HepG2 (cell line): ENCODE data around the gene CLCN1. TPM values are rescaled to one million over a fixed set of nuclear protein-coding genes. Genes with fewer than 3 reads are reported as not detected.

Source experiments
- ATAC-seq: fragments of 200-7000 bp; cut with Tn5 transposase; 3 replicates; pipeline ENCODE4 v1.9.1; 2020; ENCODE audit warnings: mild to moderate bottlenecking, moderate library complexity
- BruUV-seq: library from RNA; stranded (reverse); fragments of 400-500 nt; replicated peaks from 2 replicates; lab custom pipeline; 2021; lab: Mats Ljungman, UMichigan
- CTCF ChIA-PET: fragments of 300-600 bp; formaldehyde crosslinking; extraction: SDS; loops from one replicate; lab custom pipeline; 2021; ENCODE audit warnings: low total read pairs, inconsistent platforms, low intra/inter-chr PET ratio; lab: Yijun Ruan, JAX
- POLR2A ChIA-PET: fragments of 350-600 bp; sonication (Branson Sonifier 250); formaldehyde crosslinking; loops from one replicate; lab custom pipeline; 2020; ENCODE audit warnings: antibody characterized with exemption, inconsistent platforms; lab: Yijun Ruan, JAX
- DNase-seq: peaks from one replicate; pipeline ENCODE4 v3.0.0-alpha.2; 2015; ENCODE audit warnings: low spot score
- FAIRE-seq: peaks from 3 replicates; lab custom pipeline; 2011; peaks lifted over from hg19 to GRCh38; lab: Jason Lieb, UNC
- H2AFZ ChIP-seq: one replicate; pipeline ENCODE4 v1.6.1; 2011; ENCODE audit warnings: low read length, inconsistent platforms
- H3K27ac ChIP-seq: fragments of 300-600 bp; 3 replicates; pipeline ENCODE4 v1.8.0; 2011; ENCODE audit warnings: mixed run types, mild to moderate bottlenecking, mixed read lengths, low read length, inconsistent platforms; ENCODE audit not compliant: insufficient read depth; ENCODE audit errors: extremely low read length
- H3K27me3 ChIP-seq, 2 experiments: fragments of 200-600 bp in 1 of 2; 2 replicates in 1 of 2; 3 replicates in 1 of 2; pipeline versions ENCODE4 v1.6.0 to v1.8.0; 2011; ENCODE audit warnings: low read length in 2 of 2, mild to moderate bottlenecking in 2 of 2, moderate library complexity in 2 of 2, inconsistent platforms in 1 of 2; ENCODE audit not compliant: insufficient read depth in 2 of 2, control insufficient read depth in 1 of 2
- H3K36me3 ChIP-seq, 2 experiments: fragments of 200-600 bp in 1 of 2; replicated peaks in 1 of 2; 2 replicates in 1 of 2; 3 replicates in 1 of 2; pipeline versions ENCODE4 v1.5.1 to v1.8.0; 2011; ENCODE audit warnings: low read length in 2 of 2, inconsistent platforms in 1 of 2; ENCODE audit not compliant: insufficient read depth in 2 of 2, control insufficient read depth in 1 of 2
- H3K4me1 ChIP-seq: 2 replicates; pipeline ENCODE4 v1.5.1; 2012; ENCODE audit warnings: low read length, inconsistent platforms; ENCODE audit not compliant: insufficient read depth
- H3K4me2 ChIP-seq: 2 replicates; pipeline ENCODE4 v1.6.0; 2011; ENCODE audit warnings: low read depth, low read length, inconsistent platforms
- H3K4me3 ChIP-seq, 3 experiments: fragments of 200-600 bp in 1 of 3; sonication (generic), shearing (Covaris generic) in 1 of 3; replicated peaks in 1 of 3; 2 replicates each; pipeline ENCODE4 v1.5.1; 2011 to 2016; ENCODE audit warnings: low read length in 3 of 3, inconsistent platforms in 2 of 3, low read depth in 2 of 3, mild to moderate bottlenecking in 2 of 3, control low read depth in 1 of 3, mixed read lengths in 1 of 3; ENCODE audit not compliant: insufficient read depth in 1 of 3
- H3K79me2 ChIP-seq: one replicate; pipeline ENCODE4 v1.6.1; 2011; ENCODE audit warnings: low read length, inconsistent platforms; ENCODE audit not compliant: insufficient read depth
- H3K9ac ChIP-seq: 2 replicates; pipeline ENCODE4 v1.6.0; 2011; ENCODE audit warnings: mild to moderate bottlenecking, low read depth, low read length, inconsistent platforms; ENCODE audit not compliant: insufficient read depth
- H3K9me3 ChIP-seq: 2 replicates; pipeline ENCODE4 v1.5.1; 2012; ENCODE audit warnings: mild to moderate bottlenecking, low read length
- H4K20me1 ChIP-seq: 2 replicates; pipeline ENCODE4 v1.6.0; 2011; ENCODE audit warnings: inconsistent platforms, mild to moderate bottlenecking, low read length, moderate library complexity; ENCODE audit not compliant: insufficient read depth
- ATF5 ChIP-seq: sonication (generic); formaldehyde crosslinking; IDR thresholded peaks from 2 replicates; pipeline ENCODE4 v1.4.0; 2020; ENCODE audit warnings: mild to moderate bottlenecking, low read depth, missing genetic modification reagents
- CTCF ChIP-seq: sonication (generic); formaldehyde crosslinking; IDR thresholded peaks from 2 replicates; pipeline ENCODE4 v1.5.0; 2020; ENCODE audit warnings: mild to moderate bottlenecking, missing genetic modification reagents, moderate library complexity
- HNRNPK ChIP-seq: fragments of 200-400 bp; formaldehyde crosslinking; IDR thresholded peaks from 2 replicates; pipeline ENCODE4 v1.6.1; 2018; ENCODE audit warnings: low read length, low read depth, moderate library complexity, mild to moderate bottlenecking; ENCODE audit not compliant: poor library complexity, severe bottlenecking
- PCBP2 ChIP-seq: fragments of 200-400 bp; formaldehyde crosslinking; optimal IDR thresholded peaks from 2 replicates; pipeline ENCODE3; 2018; ENCODE audit warnings: low read length, low read depth; ENCODE audit not compliant: poor library complexity, severe bottlenecking
- SKI ChIP-seq: fragments of 450-650 bp; IDR thresholded peaks from one replicate; pipeline ENCODE4 v1.6.1; 2018; ENCODE audit warnings: mild to moderate bottlenecking; ENCODE audit not compliant: partially characterized antibody
- ZFYVE20 ChIP-seq: sonication (generic); formaldehyde crosslinking; IDR thresholded peaks from 2 replicates; pipeline ENCODE4 v1.8.0; 2023; ENCODE audit warnings: low read depth, mild to moderate bottlenecking, moderate library complexity, missing genetic modification reagents, borderline replicate concordance
- ZNF10 ChIP-seq: sonication (generic); formaldehyde crosslinking; IDR thresholded peaks from 2 replicates; pipeline ENCODE4 v1.4.0; 2020; ENCODE audit warnings: mild to moderate bottlenecking, low read depth, missing genetic modification reagents, borderline replicate concordance
- ZNF180 ChIP-seq: sonication (generic); formaldehyde crosslinking; IDR thresholded peaks from 2 replicates; pipeline ENCODE4 v1.4.0; 2020; ENCODE audit warnings: low read depth, missing genetic modification reagents, borderline replicate concordance
- WGBS: methylation state at CpG from one replicate; pipeline ENCODE4 v1.1.6; 2017; ENCODE audit warnings: low lambda C conversion rate; 5-methylcytosine and 5-hydroxymethylcytosine counted together
- in situ Hi-C: cut with HindIII; loops from 2 replicates; pipeline ENCODE4 v1.10.0; 2017; ENCODE audit warnings: low pct_unique_long_range_greater_than_20kb; ENCODE audit not compliant: extremely low pct_ligation_motif_present
- intact Hi-C: fragments of 100-400 bp; cut with micrococcal nuclease; formaldehyde crosslinking; loops from one replicate; pipeline ENCODE4 v1.10.0; 2022; ENCODE audit not compliant: unreplicated experiment
- polyA plus RNA-seq, 8 experiments: library from polyadenylated mRNA; depleted of rRNA in 3 of 8; stranded (reverse) in 7 of 8; unstranded in 1 of 8; fragments of >200 nt; fragmentation: Illumina TruSeq in 4 of 8; extraction: Trizol in 4 of 8; gene quantifications; 2 replicates each; pipeline versions ENCODE4 v1.2.1 to v1.2.3, GENCODE V29; 2011 to 2016; ENCODE audit warnings: low read depth in 4 of 8, missing spikeins in 1 of 8, mixed read lengths in 1 of 8; ENCODE audit not compliant: insufficient read depth in 1 of 8
- total RNA-seq, 5 experiments: library from RNA; depleted of rRNA; stranded (reverse); fragments of >200 nt; fragmentation: Illumina TruSeq; extraction: Trizol; gene quantifications; 2 replicates each; pipeline ENCODE4 v1.2.3, GENCODE V29; 2016; ENCODE audit warnings: low read depth in 1 of 5
- TF ChIP-seq, protein P1 (sequence below): sonication (generic); formaldehyde crosslinking; IDR thresholded peaks from 2 replicates; pipeline ENCODE4 v1.4.0; 2020; ENCODE audit warnings: low read depth, mild to moderate bottlenecking, missing genetic modification reagents

CLCN1 gene
- total and polyA plus RNA-seq, 2 of the 13 experiments (the other 11 are each of a cell fraction or from before 2014, with no cell fraction given): 0.01 TPM; not detected in 1

GRCh38 chr7:143271240-143271639 is 44.7 kb upstream of the CLCN1 start (continued):
- no peak for TF ChIP-seq ATF5 (CRISPR knock-in tag)
- TF ChIP-seq ZFYVE20: no peak
- no peak for TF ChIP-seq SKI
- no peak for TF ChIP-seq PCBP2
- no peak for TF ChIP-seq ZNF180 (CRISPR knock-in tag)
- TF ChIP-seq, protein P1, sequence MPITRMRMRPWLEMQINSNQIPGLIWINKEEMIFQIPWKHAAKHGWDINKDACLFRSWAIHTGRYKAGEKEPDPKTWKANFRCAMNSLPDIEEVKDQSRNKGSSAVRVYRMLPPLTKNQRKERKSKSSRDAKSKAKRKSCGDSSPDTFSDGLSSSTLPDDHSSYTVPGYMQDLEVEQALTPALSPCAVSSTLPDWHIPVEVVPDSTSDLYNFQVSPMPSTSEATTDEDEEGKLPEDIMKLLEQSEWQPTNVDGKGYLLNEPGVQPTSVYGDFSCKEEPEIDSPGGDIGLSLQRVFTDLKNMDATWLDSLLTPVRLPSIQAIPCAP (CRISPR knock-in tag): no peak

DNA sequence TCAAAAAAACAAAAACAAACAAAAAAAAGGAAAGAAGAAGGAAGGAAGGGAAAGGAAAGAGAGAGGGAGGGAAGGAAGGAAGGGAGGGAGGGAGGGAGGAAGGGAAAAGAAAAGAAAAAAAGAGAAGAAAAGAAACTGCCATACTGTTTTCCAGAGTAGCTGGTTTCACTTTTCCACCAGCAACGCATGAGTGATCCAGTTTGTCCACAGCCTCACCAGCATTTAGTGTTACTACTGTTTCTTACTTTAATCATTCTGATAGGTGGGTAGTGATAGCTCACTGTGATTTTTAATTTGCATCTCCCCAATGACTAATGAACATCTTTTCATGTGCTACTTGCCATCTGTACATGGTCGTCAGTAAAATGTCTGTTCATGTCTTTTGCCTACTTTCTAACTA is 43.0 kb upstream of the CLCN1 start:
- no TSS peak for BruUV-seq
- peaks cover 1 to 15% of the 10 kb centered on the region in 2 experiments; a peak in 3 of 5 replicates for H3K36me3 ChIP-seq
- DNase-seq (no peak), ATAC-seq (no peak), FAIRE-seq (no peak)
- no peaks in the 10 kb centered on the region for H3K27me3 ChIP-seq
- no peak overlapping the region for H3K27ac ChIP-seq
- WGBS: 92% methylated on average over 2 of the region's 2 CpGs
- H4K20me1 ChIP-seq: no peaks in the 10 kb centered on the region
- ChIA-PET CTCF (no interaction called here), POLR2A (interaction anchor here (1.6 kb wide), 1 partner anchor 10 kb away, joined by 4 read pairs; the partner anchor contains the start of gene GSTK1)
- intact Hi-C loops: no loop called here
- no peak for TF ChIP-seq ZNF10 (CRISPR knock-in tag)
- TF ChIP-seq HNRNPK: peak; percentile 77
- TF ChIP-seq CTCF (CRISPR knock-in tag): no peak
- no peak overlapping the region for H3K4me2 ChIP-seq
- no peak overlapping the region for H3K4me3 ChIP-seq
- no peaks in the 10 kb centered on the region for H3K9me3 ChIP-seq
- in situ Hi-C loops: no loop called here
- no peaks in the 10 kb centered on the region for H3K79me2 ChIP-seq
- H2AFZ ChIP-seq: no peak overlapping the region
- H3K9ac ChIP-seq: no peak overlapping the region
- H3K4me1 ChIP-seq: no peaks in the 10 kb centered on the region
